C4-2B (cell line): ENCODE data around the gene CDKAL1.

Source experiments
- ZFX ChIP-seq: fragments of 450-650 bp; IDR thresholded peaks from 2 replicates; pipeline ENCODE4 v1.6.1; 2017
- TF ChIP-seq, protein P1 (sequence below): fragments of 450-650 bp; conservative IDR thresholded peaks from 2 replicates; pipeline ENCODE4 v1.5.1; 2017; ENCODE audit warnings: mild to moderate bottlenecking

- TF ChIP-seq, protein P1, sequence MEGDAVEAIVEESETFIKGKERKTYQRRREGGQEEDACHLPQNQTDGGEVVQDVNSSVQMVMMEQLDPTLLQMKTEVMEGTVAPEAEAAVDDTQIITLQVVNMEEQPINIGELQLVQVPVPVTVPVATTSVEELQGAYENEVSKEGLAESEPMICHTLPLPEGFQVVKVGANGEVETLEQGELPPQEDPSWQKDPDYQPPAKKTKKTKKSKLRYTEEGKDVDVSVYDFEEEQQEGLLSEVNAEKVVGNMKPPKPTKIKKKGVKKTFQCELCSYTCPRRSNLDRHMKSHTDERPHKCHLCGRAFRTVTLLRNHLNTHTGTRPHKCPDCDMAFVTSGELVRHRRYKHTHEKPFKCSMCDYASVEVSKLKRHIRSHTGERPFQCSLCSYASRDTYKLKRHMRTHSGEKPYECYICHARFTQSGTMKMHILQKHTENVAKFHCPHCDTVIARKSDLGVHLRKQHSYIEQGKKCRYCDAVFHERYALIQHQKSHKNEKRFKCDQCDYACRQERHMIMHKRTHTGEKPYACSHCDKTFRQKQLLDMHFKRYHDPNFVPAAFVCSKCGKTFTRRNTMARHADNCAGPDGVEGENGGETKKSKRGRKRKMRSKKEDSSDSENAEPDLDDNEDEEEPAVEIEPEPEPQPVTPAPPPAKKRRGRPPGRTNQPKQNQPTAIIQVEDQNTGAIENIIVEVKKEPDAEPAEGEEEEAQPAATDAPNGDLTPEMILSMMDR: no peak
- no peak for TF ChIP-seq ZFX
These were observed 633.5 kb downstream of the CDKAL1 start for GRCh38 chr6:21167790-21168189.
